Breast epithelium (tissue), 3 donors: Measurements from ENCODE around the gene TMEM245.

Experiments used
- CTCF ChIP-seq, 3 donors: fragments of 450-650 bp; IDR thresholded peaks; one replicate each; pipeline ENCODE4 v1.5.1; 2016 to 2017; ENCODE audit warnings: antibody characterized with exemption in 3 of 3, mild to moderate bottlenecking in 3 of 3, moderate library complexity in 3 of 3
- POLR2A ChIP-seq: fragments of 450-650 bp; IDR thresholded peaks from one replicate; pipeline ENCODE4 v1.6.1; 2016; ENCODE audit warnings: antibody characterized with exemption, mild to moderate bottlenecking, moderate library complexity
- POLR2AphosphoS5 ChIP-seq, 3 donors: sonication (generic); formaldehyde crosslinking; IDR thresholded peaks; one replicate each; pipeline ENCODE4 v1.6.1; 2017; ENCODE audit warnings: antibody characterized with exemption in 3 of 3

- TF ChIP-seq POLR2AphosphoS5 (IDR thresholded peaks at IDR 0.05) = peak in 2 of 3 donors; percentile 38 to 46
- no peak for TF ChIP-seq POLR2A
- TF ChIP-seq CTCF (IDR thresholded peaks at IDR 0.05) = no peak
Measured at GRCh38 chr9:109012009-109012875, 107.5 kb downstream of the TMEM245 start.
